Activated CD8-positive, alpha-beta T cell treated with anti-CD3 and anti-CD28 coated beads for 36 hours (primary cell): ENCODE results near the gene SETX. TPM values are rescaled to one million over a fixed set of nuclear protein-coding genes. Genes with fewer than 3 reads are reported as not detected.

Experiments
- ATAC-seq: fragments of 200-7000 bp; cut with Tn5 transposase; one replicate; pipeline ENCODE4 v1.10.0; 2021; ENCODE audit warnings: mild to moderate bottlenecking, moderate library complexity
- CTCF ChIA-PET: fragments of 350-600 bp; sonication (Branson Sonifier 250); formaldehyde crosslinking; loops from one replicate; lab custom pipeline; 2021; ENCODE audit warnings: antibody characterized with exemption; lab: Charles Lee
- POLR2A ChIA-PET: fragments of 350-600 bp; sonication (Branson Sonifier 250); formaldehyde crosslinking; loops from one replicate; lab custom pipeline; 2021; ENCODE audit warnings: antibody characterized with exemption; lab: Charles Lee
- DNase-seq: peaks from one replicate; pipeline ENCODE4 v3.0.0-alpha.2; 2020
- H3K27ac Mint-ChIP-seq: one replicate; pipeline ENCODE4 v1.8.0; 2021; ENCODE audit warnings: mild to moderate bottlenecking, mixed read lengths
- H3K27me3 Mint-ChIP-seq: one replicate; pipeline ENCODE4 v1.8.0; 2021; ENCODE audit warnings: mixed read lengths
- H3K36me3 Mint-ChIP-seq: one replicate; pipeline ENCODE4 v1.8.0; 2021; ENCODE audit warnings: low read depth, mixed read lengths
- H3K4me1 Mint-ChIP-seq: one replicate; pipeline ENCODE4 v1.8.0; 2021; ENCODE audit warnings: low read depth, mixed read lengths
- H3K4me3 Mint-ChIP-seq: one replicate; pipeline ENCODE4 v1.8.0; 2021; ENCODE audit warnings: mild to moderate bottlenecking, moderate library complexity, mixed read lengths
- H3K9me3 Mint-ChIP-seq: one replicate; pipeline ENCODE4 v1.8.0; 2021; ENCODE audit warnings: mixed read lengths
- intact Hi-C: fragments of 100-400 bp; cut with micrococcal nuclease; formaldehyde crosslinking; loops from one replicate; pipeline ENCODE4 v1.10.0; 2022
- total RNA-seq, 2 experiments: library from RNA; stranded (reverse); gene quantifications; one replicate each; pipeline ENCODE4 v1.2.3, GENCODE V29; 2021
- TF ChIP-seq, protein P1 (sequence below): fragments of 200-600 bp; IDR thresholded peaks from one replicate; pipeline ENCODE4 v1.8.0; 2022; ENCODE audit warnings: antibody characterized with exemption, mild to moderate bottlenecking

Gene SETX
- total RNA-seq, 2 experiments from 2014 or later = 32.6 to 33.8 TPM

DNA sequence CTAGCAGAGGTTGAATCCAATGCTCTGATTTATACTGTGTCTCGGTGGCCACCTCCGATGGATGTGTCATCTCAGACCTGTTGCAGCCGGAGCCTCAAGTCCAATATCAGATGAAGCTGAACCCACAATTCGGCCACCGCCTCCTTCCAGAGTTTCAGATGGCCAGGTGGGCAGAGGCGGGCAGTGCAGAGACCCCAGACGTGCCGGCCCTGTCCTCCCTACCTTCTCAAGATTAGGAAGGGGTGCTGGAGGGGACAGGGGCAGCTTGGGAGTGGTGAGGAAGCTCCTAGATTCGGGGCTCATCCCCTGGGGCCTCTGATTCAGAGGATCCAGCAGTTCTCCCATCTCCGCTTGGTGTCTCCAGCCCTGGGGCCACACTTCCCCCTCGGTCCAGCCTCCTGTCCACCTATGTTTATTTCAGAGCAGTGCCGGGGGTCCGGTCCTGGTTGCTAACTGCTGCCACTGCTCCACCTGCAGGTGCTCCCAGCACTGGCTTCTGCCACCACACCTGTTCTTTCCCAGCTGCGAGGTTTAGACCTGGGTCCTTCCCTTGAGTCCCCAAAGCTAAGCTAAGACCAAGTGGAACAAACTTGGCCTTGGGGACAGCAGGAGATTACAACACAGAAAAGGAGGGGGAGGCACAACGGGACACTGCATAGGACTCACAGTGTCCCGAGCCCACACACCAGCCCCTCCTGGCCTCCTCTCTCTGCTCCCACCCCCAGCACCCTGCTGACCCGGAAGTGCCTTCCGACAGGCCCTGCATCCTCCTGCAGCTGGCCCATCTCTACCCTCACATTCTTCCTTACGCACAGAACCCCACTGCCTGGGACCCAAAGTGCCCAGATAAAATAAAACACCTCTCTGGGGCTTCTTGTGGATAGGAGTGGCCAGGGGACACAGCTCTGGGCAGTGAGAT, 111.4 kb downstream of the SETX start:
- H3K27me3 Mint-ChIP-seq = peaks cover 8% of the 10 kb centered on the region
- ATAC-seq (no peak), DNase-seq (no peak)
- no peak overlapping the region for H3K27ac Mint-ChIP-seq
- H3K4me3 Mint-ChIP-seq = peak overlapping the region; percentile 86
- ChIA-PET POLR2A (interaction anchor here (0.7 to 1.0 kb wide), 2 partner anchors 9 to 107 kb away, joined by 3 read pairs; no protein-coding TSS in a partner anchor), CTCF (interaction anchor here (1.0 to 1.4 kb wide), 3 partner anchors 9 to 75 kb away, joined by 3 to 7 read pairs (median 4); no protein-coding TSS in a partner anchor)
- no peaks in the 10 kb centered on the region for H3K9me3 Mint-ChIP-seq
- TF ChIP-seq, protein P1, sequence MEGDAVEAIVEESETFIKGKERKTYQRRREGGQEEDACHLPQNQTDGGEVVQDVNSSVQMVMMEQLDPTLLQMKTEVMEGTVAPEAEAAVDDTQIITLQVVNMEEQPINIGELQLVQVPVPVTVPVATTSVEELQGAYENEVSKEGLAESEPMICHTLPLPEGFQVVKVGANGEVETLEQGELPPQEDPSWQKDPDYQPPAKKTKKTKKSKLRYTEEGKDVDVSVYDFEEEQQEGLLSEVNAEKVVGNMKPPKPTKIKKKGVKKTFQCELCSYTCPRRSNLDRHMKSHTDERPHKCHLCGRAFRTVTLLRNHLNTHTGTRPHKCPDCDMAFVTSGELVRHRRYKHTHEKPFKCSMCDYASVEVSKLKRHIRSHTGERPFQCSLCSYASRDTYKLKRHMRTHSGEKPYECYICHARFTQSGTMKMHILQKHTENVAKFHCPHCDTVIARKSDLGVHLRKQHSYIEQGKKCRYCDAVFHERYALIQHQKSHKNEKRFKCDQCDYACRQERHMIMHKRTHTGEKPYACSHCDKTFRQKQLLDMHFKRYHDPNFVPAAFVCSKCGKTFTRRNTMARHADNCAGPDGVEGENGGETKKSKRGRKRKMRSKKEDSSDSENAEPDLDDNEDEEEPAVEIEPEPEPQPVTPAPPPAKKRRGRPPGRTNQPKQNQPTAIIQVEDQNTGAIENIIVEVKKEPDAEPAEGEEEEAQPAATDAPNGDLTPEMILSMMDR = no peak
- no peaks in the 10 kb centered on the region for H3K36me3 Mint-ChIP-seq
- intact Hi-C loops = loop anchor here (5.0 kb wide), 1 partner anchor 486 kb away; no protein-coding TSS in a partner anchor
- peaks cover 7% of the 10 kb centered on the region for H3K4me1 Mint-ChIP-seq

DNA sequence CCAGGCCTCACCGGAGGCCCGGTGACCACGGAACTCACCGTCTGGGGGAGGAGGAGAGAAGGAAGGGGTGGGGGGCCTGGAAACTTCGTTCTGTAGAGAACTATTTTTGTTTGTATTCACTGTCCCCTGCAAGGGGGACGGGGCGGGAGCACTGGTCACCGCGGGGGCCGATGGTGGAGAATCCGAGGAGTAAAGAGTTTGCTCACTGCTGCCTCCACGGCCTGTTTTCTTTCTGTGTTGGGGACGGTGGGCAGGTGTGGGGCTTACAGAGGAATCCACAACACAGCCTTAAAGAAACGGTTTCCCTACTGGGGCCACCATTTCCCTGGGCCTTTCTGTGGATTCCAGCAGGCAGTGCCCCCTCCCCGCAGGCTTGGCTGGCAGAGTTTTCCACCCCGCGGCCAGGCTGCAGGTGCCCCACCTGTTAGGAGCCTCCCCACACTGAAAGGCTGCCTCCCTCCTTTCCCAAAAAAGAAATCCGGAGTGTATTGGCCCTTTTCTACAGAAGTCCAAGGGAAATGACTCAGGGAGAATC, 112.1 kb downstream of the SETX start:
- intact Hi-C loops = loop anchor here (5.0 kb wide), 1 partner anchor 485 kb away; no protein-coding TSS in a partner anchor
- no peaks in the 10 kb centered on the region for H3K9me3 Mint-ChIP-seq
- DNase-seq = no peak
- TF ChIP-seq, protein P1 = no peak
- no peak for ATAC-seq
- ChIA-PET POLR2A (interaction anchor here (1.0 kb wide), 1 partner anchor 10 kb away, joined by 3 read pairs; no protein-coding TSS in a partner anchor), CTCF (interaction anchor here (1.4 kb wide), 1 partner anchor 10 kb away, joined by 7 read pairs; no protein-coding TSS in a partner anchor)
- H3K4me1 Mint-ChIP-seq = peaks cover 7% of the 10 kb centered on the region
- no peak overlapping the region for H3K27ac Mint-ChIP-seq
- H3K27me3 Mint-ChIP-seq = peaks cover 8% of the 10 kb centered on the region
- H3K36me3 Mint-ChIP-seq = no peaks in the 10 kb centered on the region
- H3K4me3 Mint-ChIP-seq = peak overlapping the region; percentile 86

DNA sequence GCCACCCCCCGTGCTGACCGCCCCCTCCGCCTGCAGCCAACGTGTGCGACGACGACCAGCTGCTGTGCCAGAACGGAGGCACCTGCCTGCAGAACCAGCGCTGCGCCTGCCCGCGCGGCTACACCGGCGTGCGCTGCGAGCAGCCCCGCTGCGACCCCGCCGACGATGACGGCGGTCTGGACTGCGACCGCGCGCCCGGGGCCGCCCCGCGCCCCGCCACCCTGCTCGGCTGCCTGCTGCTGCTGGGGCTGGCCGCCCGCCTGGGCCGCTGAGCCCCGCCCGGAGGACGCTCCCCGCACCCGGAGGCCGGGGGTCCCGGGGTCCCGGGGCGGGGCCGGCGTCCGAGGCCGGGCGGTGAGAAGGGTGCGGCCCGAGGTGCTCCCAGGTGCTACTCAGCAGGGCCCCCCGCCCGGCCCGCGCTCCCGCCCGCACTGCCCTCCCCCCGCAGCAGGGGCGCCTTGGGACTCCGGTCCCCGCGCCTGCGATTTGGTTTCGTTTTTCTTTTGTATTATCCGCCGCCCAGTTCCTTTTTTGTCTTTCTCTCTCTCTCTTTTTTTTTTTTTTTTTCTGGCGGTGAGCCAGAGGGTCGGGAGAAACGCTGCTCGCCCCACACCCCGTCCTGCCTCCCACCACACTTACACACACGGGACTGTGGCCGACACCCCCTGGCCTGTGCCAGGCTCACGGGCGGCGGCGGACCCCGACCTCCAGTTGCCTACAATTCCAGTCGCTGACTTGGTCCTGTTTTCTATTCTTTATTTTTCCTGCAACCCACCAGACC, 112.8 kb downstream of the SETX start:
- ATAC-seq = no peak
- CTCF ChIA-PET = interaction anchor here (0.7 to 9.9 kb wide), 9 partner anchors 10 to 485 kb away, joined by 3 to 193 read pairs (median 3); partner anchors contain the start of gene NTNG2
- peak; percentile 58 for DNase-seq
- H3K27me3 Mint-ChIP-seq = peaks cover 8% of the 10 kb centered on the region
- H3K36me3 Mint-ChIP-seq = no peaks in the 10 kb centered on the region
- H3K4me1 Mint-ChIP-seq = peaks cover 7% of the 10 kb centered on the region
- intact Hi-C loops = loop anchor here (5.0 kb wide), 1 partner anchor 485 kb away; no protein-coding TSS in a partner anchor
- peak overlapping the region; percentile 86 for H3K4me3 Mint-ChIP-seq
- H3K27ac Mint-ChIP-seq = no peak overlapping the region
- H3K9me3 Mint-ChIP-seq = no peaks in the 10 kb centered on the region
- TF ChIP-seq, protein P1 = peak; percentile 5
- POLR2A ChIA-PET = interaction anchor here (0.8 to 1.2 kb wide), 2 partner anchors 9 to 19 kb away, joined by 3 to 5 read pairs; no protein-coding TSS in a partner anchor

DNA sequence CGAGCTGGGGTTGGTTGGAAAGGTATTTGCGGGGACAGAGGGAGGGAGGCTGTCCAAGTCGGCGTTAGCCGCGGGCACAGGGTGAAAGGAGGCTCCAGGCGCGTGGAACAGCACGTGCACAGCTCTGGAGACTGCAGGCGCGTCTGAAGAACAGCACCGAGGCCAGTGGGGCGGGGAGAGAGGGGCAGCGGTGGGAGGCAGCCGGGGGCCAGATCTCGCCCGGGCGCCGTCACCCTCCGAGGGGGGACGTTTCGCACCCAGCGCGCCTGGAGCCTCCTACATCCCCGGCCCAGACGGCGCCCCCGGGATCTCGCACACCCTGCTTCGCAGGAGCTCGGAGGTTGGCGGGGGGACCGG, 113.3 kb downstream of the SETX start:
- H3K27me3 Mint-ChIP-seq = peaks cover 3% of the 10 kb centered on the region
- ChIA-PET CTCF (interaction anchor here (0.7 to 9.9 kb wide), 10 partner anchors 10 to 485 kb away, joined by 3 to 193 read pairs (median 4); partner anchors contain the start of gene NTNG2), POLR2A (interaction anchor here (0.8 to 1.2 kb wide), 2 partner anchors 9 to 19 kb away, joined by 3 to 5 read pairs; no protein-coding TSS in a partner anchor)
- DNase-seq (no peak), ATAC-seq (no peak)
- intact Hi-C loops = loop anchor here (5.0 kb wide), 1 partner anchor 484 kb away; no protein-coding TSS in a partner anchor
- TF ChIP-seq, protein P1 = no peak
- peak overlapping the region; percentile 78 for H3K27ac Mint-ChIP-seq
- peak overlapping the region; percentile 81 for H3K4me3 Mint-ChIP-seq
- H3K4me1 Mint-ChIP-seq = peaks cover 7% of the 10 kb centered on the region
- no peaks in the 10 kb centered on the region for H3K9me3 Mint-ChIP-seq
- no peaks in the 10 kb centered on the region for H3K36me3 Mint-ChIP-seq
